ENCODE results near the gene NKX6-2.
"Not testable (repeated sequence)": the region's sequence is repeated elsewhere in the genome, so short reads cannot be mapped to it uniquely, and the experiment has no call there.

NKX6-2 gene

GRCh38 chr10:132785723-132786475 lies at the start of gene NKX6-2:
TSS of gene NKX6-2 (minus strand) at chr10:132786147. CDS start at chr10:132785948, 199 bp downstream.
- DNase-seq (ENCODE audit: low read depth in 2 of 2) = no peak

DNA sequence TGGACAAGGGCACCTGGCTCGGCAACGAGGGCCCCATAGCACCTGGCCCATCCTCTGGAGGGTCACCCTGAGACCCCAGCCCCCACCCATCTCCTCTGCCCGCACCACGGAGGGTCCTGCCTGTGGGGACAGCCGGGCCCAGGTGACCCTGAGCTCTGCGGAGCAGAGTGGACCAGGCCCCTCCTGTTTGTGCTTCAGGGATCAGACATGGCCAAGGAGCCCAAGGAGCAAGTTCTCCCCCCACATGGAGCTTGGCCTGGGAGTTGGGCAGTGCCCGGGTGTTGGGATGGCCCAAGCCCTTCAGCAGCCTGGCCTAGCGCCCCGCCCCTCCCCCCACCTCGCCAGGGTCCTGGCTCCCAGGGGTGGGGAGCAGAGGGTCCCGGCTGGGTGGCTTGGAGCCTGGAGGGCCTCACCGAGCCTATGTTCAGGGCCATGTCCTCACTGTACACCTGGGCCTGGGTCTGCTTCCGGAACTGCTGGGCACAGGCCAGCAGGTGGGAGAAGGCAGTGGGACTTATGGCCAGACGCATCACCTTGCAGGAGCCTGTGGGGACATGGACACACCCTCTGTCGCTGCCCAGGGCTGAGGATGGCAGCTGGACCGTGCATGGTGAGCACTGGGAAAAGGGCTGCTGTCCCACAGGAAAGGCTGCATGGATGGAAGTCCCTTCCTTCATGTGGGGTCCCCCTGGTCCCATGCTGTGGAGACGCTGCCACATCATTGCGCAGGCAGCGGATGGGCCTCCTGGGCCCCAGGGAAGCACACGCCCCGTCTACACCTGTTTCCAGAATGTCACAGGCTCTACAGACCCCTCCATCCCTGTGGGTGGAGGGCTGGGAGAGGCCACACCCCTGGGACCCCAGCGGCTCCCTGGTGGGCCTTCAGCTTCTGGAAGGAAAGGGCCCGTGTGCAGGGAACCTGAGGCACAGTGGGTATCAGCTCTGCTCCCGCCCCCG lies 49.2 kb upstream of the NKX6-2 start:
- DNase-seq (ENCODE audit: low read depth in 2 of 2) = no peak

DNA sequence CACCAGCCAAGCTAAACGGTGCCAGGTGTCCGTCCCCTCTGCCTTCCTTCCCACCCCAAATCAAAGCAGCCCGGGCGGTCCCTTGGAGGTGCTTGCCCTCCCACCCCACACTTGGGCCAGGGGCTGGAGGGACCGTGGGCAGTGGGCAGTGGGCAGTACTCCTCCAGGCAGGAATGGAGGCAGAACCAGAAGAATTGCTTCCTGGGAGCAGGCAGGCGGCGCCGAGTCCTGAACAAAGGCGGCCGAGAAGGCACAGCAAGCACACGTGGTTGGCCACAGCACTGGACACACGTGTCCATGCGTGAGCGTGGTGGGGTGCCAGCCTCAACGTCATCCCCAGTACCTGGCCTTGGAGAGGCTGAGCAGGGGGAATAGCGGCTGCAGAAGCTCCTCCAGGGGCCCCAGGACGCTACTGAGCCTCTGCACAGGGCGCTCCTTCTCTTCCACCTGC lies 48.4 kb upstream of the NKX6-2 start:
- DNase-seq (ENCODE audit: low read depth in 2 of 2) = no peak

GRCh38 chr10:132833421-132834111 lies 47.6 kb upstream of the NKX6-2 start:
- DNase-seq (ENCODE audit: low read depth in 2 of 2) = no peak

- DNase-seq (ENCODE audit: low read depth in 2 of 2) = no peak
Measured at GRCh38 chr10:132832186-132832969, 46.4 kb upstream of the NKX6-2 start.

DNA sequence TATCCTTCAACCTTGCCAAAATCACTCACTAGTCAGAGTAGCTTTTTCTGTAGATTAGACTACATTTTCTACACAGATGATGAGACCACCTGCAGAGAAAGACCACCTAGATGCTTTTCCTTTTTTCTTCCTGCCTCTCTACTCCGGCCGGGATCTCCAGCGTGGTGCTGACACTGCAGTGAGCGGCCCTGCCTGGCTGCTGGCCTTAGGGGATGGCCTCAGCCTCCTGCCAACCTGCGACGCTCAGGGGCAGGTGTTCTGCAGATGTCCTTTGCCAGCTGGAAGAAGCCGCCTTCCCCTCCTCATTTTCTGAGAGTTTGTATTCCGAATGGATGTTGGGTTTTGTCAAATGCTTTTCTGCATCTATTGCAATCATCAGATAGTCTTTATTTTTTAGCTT lies 43.5 kb upstream of the NKX6-2 start:
- DNase-seq (ENCODE audit: low read depth in 2 of 2) = no peak

GRCh38 chr10:132828681-132829080 lies 42.7 kb upstream of the NKX6-2 start:
- no peak for DNase-seq (ENCODE audit: low read depth in 2 of 2)

DNA sequence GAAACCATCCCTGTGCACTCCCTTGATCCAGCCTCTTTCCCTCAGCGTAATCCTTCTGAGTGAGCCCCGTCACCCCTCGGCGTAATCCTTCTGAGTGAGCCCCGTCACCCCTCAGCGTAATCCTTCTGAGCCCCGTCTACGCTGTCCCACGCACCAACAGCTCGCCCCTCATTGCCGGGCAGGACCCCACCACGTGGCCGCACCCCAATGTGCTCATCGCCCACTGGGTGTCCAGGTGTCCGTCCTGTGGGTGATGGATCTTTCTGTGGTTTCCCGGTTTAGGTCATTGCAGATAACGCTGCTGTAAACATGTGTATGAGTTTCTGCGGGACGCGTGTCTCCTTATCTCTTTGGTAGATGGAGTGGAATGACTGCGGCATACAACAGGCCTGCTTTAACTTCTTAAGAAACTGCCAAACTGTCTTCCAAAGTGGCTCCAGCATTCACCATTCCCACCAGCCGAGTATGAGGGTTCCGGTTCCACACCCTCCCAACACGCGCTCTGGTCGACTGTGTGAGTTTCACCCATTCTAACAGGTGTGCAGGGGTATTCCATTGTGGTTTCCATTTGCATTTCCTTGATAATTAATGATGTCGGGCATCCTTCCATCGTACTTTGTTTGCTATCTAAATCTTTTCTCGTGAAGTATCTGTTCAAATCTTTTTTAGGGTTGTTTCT lies 42.1 kb upstream of the NKX6-2 start:
- DNase-seq (ENCODE audit: low read depth in 2 of 2) = no peak

- DNase-seq (ENCODE audit: low read depth in 2 of 2) = no peak
Measured at GRCh38 chr10:132827423-132827789, 41.5 kb upstream of the NKX6-2 start.

DNA sequence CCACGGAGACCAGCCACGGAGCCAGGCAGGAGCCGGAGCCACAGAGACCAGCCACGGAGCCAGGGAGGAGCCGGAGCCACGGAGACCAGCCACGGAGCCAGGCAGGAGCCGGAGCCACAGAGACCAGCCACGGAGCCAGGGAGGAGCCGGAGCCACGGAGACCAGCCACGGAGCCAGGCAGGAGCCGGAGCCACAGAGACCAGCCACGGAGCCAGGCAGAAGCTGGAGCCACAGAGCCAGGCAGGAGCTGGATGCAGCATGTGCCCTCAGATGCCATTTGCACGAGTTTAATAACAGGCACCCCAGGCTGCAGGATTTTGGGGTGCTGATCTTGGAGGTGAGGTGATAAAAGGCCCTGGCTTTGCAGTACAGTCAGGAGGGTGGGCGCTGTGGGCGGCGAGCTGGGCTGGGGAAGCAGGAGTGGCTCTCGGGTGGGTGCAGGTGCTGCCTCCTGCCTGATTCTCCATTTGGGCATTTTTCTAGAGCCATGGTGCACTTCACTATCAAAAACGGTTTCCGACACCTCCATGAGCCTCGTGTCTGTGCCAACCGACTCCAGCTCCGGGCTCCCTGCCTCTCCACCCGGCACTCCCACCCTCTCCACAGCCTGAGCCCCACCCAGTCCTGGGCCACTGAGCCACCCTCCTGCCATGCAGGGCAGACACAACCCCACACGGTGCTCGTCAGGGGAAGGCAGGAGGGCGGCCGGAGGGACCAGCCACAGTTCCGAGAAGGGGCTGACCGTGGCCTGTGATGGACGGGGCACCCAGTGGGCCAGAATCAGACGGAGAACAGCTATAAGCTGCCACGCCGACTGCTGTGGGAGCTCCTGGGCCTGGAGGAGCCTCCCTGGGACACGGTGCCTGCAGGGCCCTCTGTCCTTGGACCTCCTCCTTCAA lies 40.8 kb upstream of the NKX6-2 start:
- DNase-seq (ENCODE audit: low read depth in 2 of 2) = no peak

DNA sequence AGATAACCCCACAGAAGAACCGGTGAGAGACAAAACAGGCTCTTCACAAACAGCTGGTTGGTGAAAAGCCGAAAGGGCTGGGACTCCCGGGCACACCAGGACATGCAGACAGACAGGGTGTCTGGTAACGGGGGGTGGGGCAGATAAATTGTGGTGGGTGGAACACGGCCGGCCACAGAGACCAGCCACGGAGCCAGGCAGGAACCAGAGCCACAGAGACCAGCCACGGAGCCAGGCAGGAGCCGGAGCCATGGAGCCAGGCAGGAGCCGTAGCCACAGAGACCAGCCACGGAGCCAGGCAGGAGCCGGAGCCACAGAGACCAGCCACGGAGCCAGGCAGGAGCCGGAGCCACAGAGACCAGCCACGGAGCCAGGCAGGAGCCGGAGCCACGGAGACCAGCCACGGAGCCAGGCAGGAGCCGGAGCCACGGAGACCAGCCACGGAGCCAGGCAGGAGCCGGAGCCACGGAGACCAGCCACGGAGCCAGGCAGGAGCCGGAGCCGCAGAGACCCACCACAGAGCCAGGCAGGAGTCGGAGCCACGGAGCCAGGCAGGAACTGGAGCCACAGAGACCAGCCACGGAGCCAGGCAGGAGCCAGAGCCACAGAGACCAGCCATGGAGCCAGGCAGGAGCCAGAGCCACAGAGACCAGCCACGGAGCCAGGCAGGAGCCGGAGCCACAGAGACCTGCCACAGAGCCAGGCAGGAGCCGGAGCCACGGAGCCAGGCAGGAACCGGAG lies 40.0 kb upstream of the NKX6-2 start:
- DNase-seq (ENCODE audit: low read depth in 2 of 2) = not testable (repeated sequence)

DNA sequence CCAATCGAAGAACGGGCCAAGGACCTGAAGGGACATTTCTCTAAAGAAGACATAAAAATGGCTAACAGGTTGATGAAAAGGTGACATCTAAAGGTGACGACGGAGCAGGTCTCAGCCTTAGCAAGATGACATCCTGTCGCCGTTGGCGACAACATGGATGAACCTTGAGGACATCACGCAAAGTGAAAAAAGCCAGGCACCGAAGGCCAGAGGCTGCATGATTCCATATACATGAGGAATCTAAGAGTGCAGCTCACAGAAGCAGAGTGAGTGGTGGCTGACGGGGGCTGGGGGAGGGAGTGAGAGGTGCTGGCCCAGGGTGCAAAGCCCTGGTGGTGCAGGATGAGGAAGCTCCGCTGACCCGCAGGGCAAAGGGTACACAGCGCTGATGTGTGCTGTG lies 34.1 kb upstream of the NKX6-2 start:
- DNase-seq (ENCODE audit: low read depth in 2 of 2) = no peak

- no peak for DNase-seq (ENCODE audit: low read depth in 2 of 2)
Measured at GRCh38 chr10:132817701-132818211, 31.8 kb upstream of the NKX6-2 start.

DNA sequence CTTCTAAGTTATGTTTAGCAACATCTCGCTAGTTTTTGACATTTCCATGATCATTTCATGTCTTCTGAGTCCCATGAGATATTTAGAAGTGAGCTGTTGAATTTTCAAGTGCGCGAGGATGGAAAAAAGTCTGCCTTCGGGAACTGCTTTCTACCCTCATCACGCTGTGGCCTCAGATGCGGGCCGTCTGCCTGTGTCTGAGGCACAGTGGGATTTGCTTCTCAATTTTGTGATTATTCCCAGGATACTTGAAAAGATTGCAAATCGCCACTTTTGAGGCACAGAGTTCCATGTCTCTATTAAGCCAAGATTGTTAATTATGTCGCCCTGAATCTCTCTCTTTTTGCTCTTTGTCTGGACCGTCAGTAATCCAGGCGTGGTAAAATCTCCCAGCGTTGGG lies 30.8 kb upstream of the NKX6-2 start:
- DNase-seq (ENCODE audit: low read depth in 2 of 2) = no peak

GRCh38 chr10:132815168-132815857 lies 29.4 kb upstream of the NKX6-2 start:
- no peak for DNase-seq (ENCODE audit: low read depth in 2 of 2)

DNA sequence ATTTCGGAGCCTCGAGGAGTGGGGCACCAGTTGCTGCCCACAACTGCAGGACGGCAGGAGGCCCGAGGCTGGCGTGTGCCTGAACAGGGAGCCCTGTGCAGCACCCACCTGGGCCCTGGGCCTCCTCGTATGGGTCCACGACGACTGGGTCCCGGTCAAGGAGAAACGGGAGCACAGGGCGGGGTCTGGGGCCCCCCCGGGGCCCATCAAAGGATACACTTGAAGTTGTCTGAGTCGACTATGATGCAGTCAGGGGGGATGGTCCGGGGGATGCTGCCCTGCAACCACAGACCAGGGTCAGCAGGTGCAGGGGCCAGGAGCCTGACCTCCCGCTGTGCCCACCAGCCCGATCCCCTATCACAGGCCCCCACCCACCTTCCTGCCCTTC lies 28.5 kb upstream of the NKX6-2 start:
- no peak for DNase-seq (ENCODE audit: low read depth in 2 of 2)

DNA sequence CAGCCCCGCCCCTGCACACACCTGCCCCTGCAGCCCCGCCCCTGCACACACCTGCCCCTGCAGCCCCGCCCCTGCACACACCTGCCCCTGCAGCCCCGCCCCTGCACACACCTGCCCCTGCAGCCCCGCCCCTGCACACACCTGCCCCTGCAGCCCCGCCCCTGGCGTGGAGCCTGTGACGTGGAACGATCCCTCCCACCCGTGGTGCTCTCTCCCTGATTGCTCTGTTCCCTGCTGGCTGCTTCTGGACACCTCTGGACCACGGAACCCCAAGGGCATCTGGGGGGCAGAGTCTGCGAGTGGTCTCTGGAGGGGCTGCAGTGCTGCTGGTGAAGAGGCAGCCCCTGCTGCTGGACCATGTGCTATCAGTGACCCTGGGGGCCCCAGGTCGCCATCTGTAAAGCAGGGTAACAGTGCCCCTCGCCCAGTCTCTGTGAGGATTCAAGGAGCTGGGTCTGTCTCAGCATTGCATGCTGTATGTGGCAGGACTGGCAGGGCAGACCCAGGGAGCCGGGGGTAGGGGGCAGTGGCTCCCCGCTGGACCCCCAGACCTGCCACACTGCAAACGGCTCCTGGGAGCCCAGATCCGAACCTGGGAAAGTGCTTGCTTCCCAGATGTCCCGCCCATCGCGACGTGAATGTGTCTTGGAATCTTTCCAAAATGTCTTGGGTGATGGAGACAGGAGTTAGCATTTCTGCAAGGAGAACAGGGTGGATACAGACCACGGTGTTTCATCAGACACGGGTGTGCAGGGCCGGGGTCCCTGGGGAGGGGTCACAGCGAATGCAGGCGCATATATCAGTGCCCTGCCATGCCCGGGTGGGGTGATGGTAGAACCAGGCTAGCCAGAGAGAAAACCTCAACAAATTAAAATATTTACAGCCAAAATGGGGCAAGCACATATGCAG lies 27.9 kb upstream of the NKX6-2 start:
- DNase-seq (ENCODE audit: low read depth in 2 of 2) = no peak
